Fibroblast of peridontal ligament (primary cell): ENCODE data around the gene SGIP1.
"Not testable (repeated sequence)": the region's sequence is repeated elsewhere in the genome, so short reads cannot be mapped to it uniquely, and the experiment has no call there.

Experiments
- DNase-seq: peaks from one replicate; pipeline ENCODE4 v3.0.0-alpha.2; 2010; ENCODE audit errors: extremely low read depth

Gene SGIP1

GRCh38 chr1:66730462-66730861 is 196.5 kb downstream of the SGIP1 start:
- no peak for DNase-seq

GRCh38 chr1:66731170-66731865 is 197.4 kb downstream of the SGIP1 start:
- DNase-seq = no peak

GRCh38 chr1:66732407-66733166 is 198.6 kb downstream of the SGIP1 start:
- no peak for DNase-seq

DNA sequence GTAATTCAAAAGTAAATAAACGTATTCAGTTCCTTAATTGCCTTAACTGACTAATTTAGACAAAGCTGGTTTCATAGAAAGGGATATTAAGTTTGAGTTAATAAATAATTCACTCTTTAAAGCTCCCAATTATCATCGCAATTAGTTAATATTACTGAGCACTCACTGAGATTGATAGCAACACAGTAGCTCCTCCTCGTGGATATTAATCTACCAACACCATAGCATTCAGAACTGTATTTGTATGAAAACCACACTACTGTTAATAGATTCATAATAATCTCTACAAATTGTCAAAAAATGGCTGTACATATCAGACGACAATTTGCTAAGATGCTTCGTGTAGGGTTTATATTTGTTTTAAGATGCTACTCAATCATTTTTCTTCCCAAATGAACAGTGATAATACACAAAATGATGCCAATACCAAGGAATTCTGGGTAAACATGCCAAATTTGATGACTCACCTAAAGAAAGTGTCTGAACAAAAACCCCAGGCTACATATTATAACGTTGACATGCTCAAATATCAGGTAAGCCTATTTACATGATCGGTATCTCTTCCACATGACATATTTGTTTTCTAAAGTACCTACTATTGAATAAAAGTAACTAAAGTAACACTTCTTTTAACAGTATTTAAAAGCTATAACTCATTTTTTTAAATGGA is 199.5 kb downstream of the SGIP1 start:
- DNase-seq = peak; percentile 47

DNA sequence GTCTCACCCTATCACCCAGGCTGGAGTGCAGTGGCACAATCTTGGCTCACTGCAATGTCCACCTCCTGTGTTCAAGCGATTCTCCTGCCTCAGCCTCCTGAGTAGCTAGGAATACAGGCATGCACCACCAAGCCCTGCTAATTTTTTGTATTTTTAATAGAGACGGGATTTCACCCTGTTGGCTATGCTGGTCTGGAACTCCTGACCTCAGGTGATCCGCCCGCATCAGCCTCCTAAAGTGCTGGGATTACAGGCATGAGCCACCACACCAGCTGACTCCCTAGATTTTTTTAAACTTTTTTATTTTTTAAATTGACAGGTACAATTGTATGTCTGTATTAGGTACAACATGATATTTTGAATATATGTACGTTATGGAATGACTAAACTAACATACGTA is 200.6 kb downstream of the SGIP1 start:
- DNase-seq = not testable (repeated sequence)

GRCh38 chr1:66737836-66738235 is 203.9 kb downstream of the SGIP1 start:
- DNase-seq = no peak

DNA sequence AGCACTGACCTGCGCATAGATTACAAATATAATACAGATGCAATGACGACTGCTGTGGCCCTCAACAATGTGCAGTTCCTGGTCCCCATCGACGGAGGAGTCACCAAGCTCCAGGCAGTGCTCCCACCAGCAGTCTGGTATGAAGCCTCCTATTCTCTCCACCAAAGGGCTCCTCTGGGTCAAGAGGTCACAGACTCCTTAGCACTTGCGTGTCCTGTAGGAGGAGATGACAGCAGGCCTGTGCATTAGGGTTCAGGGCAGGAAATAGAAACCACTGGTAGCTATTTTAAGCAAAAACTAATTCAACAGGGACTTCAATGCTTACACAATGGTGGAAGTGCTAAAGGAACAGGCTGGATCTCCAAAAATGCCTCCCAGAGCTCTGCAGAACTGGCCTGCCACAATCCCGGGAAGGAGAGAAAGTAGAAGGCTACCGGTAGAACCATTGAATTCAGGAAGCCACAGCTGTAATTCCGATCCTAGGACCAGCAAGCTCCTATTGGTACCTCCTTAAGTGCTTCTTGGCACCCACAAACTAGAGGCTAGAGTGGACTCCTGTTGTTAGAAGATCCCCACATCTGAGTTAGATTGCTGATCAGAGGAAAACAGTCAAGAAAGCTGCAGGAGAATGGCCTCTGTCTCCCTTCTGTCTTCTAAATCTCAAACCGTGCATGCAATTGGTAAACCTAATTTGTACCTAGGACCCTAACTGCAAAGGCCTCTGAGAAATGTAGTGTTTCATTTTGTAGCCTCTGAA is 205.6 kb downstream of the SGIP1 start:
- no peak for DNase-seq

DNA sequence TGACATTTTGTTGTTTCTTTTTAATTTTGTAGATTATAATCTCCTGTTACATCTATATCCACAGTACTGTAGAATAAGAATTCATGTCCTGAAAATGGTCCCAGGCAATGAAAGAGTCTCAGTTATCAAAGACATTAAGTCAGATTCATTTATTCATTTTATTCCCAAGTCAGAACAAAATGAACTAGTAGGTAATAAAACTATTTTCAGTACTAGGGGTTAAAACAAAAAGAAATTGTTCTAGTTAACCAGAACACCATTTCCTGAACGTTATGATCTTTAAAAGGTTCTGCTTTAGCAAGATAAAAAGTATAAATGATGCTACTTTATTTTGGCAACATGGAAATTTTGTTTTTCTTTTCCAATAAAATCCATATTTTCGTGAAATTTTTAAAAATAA is 211.5 kb downstream of the SGIP1 start:
- DNase-seq = no peak

DNA sequence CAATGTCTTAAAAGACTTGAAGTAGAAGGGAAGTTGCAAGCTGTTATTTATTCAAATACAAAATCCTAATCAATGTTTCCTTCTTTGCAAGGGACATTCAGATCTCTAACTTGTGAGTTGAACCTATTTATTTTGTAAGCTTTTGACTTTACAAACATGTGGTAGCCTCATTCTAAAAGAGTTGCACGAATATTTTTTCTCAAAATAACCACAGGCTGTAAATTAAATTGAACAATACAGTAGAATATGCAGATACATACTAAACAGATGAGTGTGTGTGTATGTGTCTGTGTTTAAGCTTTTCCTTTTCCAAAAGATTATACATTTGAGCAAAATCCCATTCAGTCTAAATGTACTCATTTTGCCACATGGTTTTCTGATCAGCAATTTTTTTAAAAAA is 213.5 kb downstream of the SGIP1 start:
- peak; percentile 39 for DNase-seq

- no peak for DNase-seq
Observed at GRCh38 chr1:66750577-66750976, 216.6 kb downstream of the SGIP1 start.

DNA sequence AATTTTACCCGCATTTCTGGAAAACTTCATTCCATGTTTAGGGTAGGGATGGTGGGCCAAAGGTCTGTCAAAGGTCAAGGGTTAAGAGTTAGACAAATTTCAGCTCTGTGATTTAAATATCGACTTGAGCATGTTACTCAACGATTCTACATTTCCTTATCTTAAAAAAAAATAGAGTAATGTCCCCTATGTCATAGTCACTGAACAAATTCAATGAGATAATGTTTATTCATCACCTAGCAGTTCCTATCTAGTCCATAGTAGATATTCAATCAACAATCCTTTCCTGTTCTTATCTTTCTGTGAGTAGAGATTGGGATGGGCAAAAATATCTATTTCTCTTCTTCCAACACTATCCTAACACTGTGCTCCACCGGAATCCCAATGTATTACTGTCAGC is 217.2 kb downstream of the SGIP1 start:
- no peak for DNase-seq

DNA sequence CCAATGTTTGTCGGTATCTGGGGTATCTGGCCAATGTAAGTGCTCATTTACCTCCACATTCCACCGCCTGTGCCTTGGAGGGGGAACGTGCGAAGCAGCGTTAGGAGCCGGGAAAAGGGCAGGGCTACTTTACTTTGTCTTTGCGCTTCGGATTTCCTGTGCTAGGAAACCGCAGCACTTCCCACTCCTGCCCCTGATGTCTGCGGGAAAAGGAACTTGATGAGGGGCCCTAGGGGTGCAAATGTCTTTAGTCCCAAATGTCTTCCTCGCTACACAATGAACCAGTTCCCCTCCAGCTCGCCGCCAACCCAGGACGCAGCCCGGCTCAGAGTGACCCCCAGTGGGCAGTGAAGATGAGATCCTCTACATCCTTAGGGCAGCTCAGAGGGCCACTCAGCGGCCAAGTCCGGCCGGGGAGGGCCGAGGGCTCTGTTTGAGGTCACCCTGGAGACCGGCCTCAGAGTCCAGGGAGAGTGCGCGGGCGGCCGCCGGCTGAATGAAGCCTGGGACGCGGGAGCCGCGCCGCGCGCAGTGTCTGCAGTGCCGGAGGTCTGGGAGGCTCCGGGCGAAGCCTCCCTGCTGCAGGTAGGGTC is 218.1 kb downstream of the SGIP1 start, which contains the start of gene DYNLT5:
TSS of gene DYNLT5 (plus strand) at position 460 of the 593 bp plus-strand sequence. CDS start 2,200 bp downstream, outside the sequence.
- peak; percentile 59 for DNase-seq

- DNase-seq = no peak
Observed at GRCh38 chr1:66752671-66753371, 218.9 kb downstream of the SGIP1 start.

DNA sequence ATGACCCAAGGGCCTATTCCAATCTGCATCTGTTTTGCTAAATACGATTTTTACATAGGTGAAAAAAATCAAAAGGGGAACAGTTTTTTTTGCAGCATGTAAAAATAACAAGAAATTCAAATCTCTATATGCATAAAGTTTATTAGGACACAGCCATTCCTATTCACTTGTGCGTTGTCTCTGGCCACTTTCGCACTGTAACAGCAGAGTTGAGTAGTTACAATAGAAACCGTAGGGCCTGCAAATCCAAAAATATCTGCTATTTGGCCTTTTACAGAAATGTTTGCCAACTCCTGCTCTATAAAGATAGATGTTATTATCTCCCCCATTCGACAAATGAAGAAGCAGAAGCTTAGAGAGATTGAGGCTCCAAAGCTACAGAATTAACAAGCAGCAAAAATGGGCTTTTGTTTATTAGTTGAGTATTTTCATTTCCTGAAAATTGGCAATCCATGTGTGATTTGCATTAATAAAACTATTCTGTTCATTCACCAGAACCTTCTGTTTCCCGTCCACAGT is 223.8 kb downstream of the SGIP1 start:
- no peak for DNase-seq

GRCh38 chr1:66758241-66758755 is 224.3 kb downstream of the SGIP1 start:
- DNase-seq = peak; percentile 51

- DNase-seq = no peak
Observed at GRCh38 chr1:66760506-66760905, 226.6 kb downstream of the SGIP1 start.

DNA sequence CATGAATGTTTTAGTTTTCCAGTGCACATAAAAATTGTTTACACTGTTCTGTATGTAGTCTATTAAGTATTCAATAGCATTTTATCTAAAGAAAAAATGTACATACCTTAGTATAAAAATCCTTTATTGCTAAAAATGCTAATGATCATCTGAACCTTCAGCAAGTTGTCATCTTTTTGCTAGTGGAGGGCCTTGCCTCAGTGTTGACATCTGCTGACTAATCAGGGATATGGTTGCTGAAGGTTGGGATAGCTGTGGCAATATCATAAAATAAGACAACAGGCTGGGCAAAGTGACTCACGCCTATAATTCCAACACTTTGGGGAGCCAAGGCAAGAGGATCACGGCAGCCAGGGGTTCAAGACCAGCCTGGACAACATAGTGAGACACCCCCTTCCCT is 227.3 kb downstream of the SGIP1 start:
- DNase-seq = peak; percentile 51

DNA sequence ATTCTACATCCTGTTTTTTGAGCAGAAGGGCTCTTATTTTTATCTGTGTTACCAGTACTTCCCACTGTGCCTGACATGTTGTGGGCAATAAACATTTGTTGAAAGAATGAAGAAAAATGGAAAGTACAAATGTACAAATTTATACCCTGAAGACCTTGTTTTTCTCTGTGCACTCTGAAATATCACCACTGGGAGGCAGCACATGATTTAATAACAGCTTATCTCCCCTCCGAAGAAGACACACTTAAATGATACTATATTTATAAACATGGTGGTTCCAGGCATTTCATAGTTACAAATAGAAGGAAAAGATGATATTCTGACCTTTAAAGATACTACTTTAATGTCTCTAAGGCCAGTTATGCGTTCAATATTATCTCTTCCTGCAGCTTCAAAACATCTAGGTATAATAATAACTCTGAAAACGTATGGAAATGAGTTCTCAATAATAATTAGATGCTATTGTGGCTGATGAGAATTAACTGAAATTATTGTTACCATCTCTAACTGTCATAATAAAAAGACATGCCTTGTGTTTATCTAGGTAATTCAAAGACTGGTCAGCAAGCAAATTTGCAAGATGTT is 231.1 kb downstream of the SGIP1 start:
- DNase-seq = peak; percentile 82

- no peak for DNase-seq
Observed at GRCh38 chr1:66767626-66768025, 233.7 kb downstream of the SGIP1 start.

- DNase-seq = no peak
Observed at GRCh38 chr1:66768965-66769364, 235.0 kb downstream of the SGIP1 start.
